HepG2 (cell line): ENCODE measurements around the gene CSNK1D. TPM values are rescaled to one million over a fixed set of nuclear protein-coding genes. Genes with fewer than 3 reads are reported as not detected.

Experiments used
- BRD4 ChIP-seq: sonication (generic); formaldehyde crosslinking; IDR thresholded peaks from 2 replicates; pipeline ENCODE4 v1.4.0; 2020; ENCODE audit warnings: missing genetic modification reagents
- CENPX ChIP-seq: sonication (generic); formaldehyde crosslinking; IDR thresholded peaks from 2 replicates; pipeline ENCODE4 v1.9.0; 2021; ENCODE audit warnings: mild to moderate bottlenecking, missing genetic modification reagents, moderate library complexity
- FOXK1 ChIP-seq: sonication (generic); formaldehyde crosslinking; IDR thresholded peaks from 2 replicates; pipeline ENCODE4 v1.4.0; 2020; ENCODE audit warnings: low read depth, missing genetic modification reagents, borderline replicate concordance
- HNRNPLL ChIP-seq: fragments of 200-400 bp; formaldehyde crosslinking; IDR thresholded peaks from 2 replicates; pipeline ENCODE4 v1.6.1; 2017; ENCODE audit warnings: mild to moderate bottlenecking, low read depth, low read length; ENCODE audit not compliant: poor library complexity, severe bottlenecking
- HNRNPUL1 ChIP-seq: fragments of 200-400 bp; formaldehyde crosslinking; IDR thresholded peaks from 2 replicates; pipeline ENCODE4 v1.6.1; 2017; ENCODE audit warnings: low read depth, mild to moderate bottlenecking, low read length, moderate library complexity
- MXI1 ChIP-seq: IDR thresholded peaks from 3 replicates; pipeline ENCODE4 v1.6.1; 2012; ENCODE audit warnings: low read depth, low read length, inconsistent platforms, borderline replicate concordance
- NFIB ChIP-seq: sonication (generic); formaldehyde crosslinking; IDR thresholded peaks from 2 replicates; pipeline ENCODE4 v1.9.0; 2021; ENCODE audit warnings: missing genetic modification reagents, mild to moderate bottlenecking, borderline replicate concordance
- REPIN1 ChIP-seq: sonication (generic); formaldehyde crosslinking; IDR thresholded peaks from 2 replicates; pipeline ENCODE4 v1.8.0; 2022; ENCODE audit warnings: missing genetic modification reagents, low read depth, mild to moderate bottlenecking, borderline replicate concordance
- TRIM24 ChIP-seq: sonication (generic); formaldehyde crosslinking; IDR thresholded peaks from 2 replicates; pipeline ENCODE4 v1.8.0; 2022; ENCODE audit warnings: mild to moderate bottlenecking, missing genetic modification reagents
- ZNF138 ChIP-seq: sonication (generic); formaldehyde crosslinking; IDR thresholded peaks from 2 replicates; pipeline ENCODE4 v1.5.0; 2020; ENCODE audit warnings: mild to moderate bottlenecking, low read depth, missing genetic modification reagents
- ZNF598 ChIP-seq: sonication (generic); formaldehyde crosslinking; IDR thresholded peaks from 2 replicates; pipeline ENCODE4 v1.5.1; 2020; ENCODE audit warnings: mild to moderate bottlenecking, missing genetic modification reagents, borderline replicate concordance
- ZNF614 ChIP-seq: IDR thresholded peaks from 2 replicates; pipeline ENCODE4 v1.6.1; 2018; ENCODE audit warnings: missing biosample characterization, missing genetic modification reagents, inconsistent platforms, borderline replicate concordance
- ZNF629 ChIP-seq: sonication (generic); formaldehyde crosslinking; conservative IDR thresholded peaks from 2 replicates; pipeline ENCODE4 v1.5.0; 2020; ENCODE audit warnings: missing genetic modification reagents
- polyA plus RNA-seq, 8 experiments: library from polyadenylated mRNA; depleted of rRNA in 3 of 8; stranded (reverse) in 7 of 8; unstranded in 1 of 8; fragments of >200 nt; fragmentation: Illumina TruSeq in 4 of 8; extraction: Trizol in 4 of 8; gene quantifications; 2 replicates each; pipeline versions ENCODE4 v1.2.1 to v1.2.3, GENCODE V29; 2011 to 2016; ENCODE audit warnings: low read depth in 4 of 8, missing spikeins in 1 of 8, mixed read lengths in 1 of 8; ENCODE audit not compliant: insufficient read depth in 1 of 8
- total RNA-seq, 5 experiments: library from RNA; depleted of rRNA; stranded (reverse); fragments of >200 nt; fragmentation: Illumina TruSeq; extraction: Trizol; gene quantifications; 2 replicates each; pipeline ENCODE4 v1.2.3, GENCODE V29; 2016; ENCODE audit warnings: low read depth in 1 of 5
- TF ChIP-seq, protein P1 (sequence below), 2 experiments: fragments of 450-650 bp in 1 of 2; sonication (generic) in 1 of 2; formaldehyde crosslinking in 1 of 2; IDR thresholded peaks; 2 replicates each; pipeline versions ENCODE4 v1.6.1 to v1.8.0; 2016 to 2022; ENCODE audit warnings: antibody characterized with exemption in 1 of 2, mild to moderate bottlenecking in 1 of 2, missing genetic modification reagents in 1 of 2
- TF ChIP-seq, protein P2 (sequence below): sonication (generic); formaldehyde crosslinking; conservative IDR thresholded peaks from 2 replicates; pipeline ENCODE4 v1.4.0; 2020; ENCODE audit warnings: missing genetic modification reagents

Gene CSNK1D
- total and polyA plus RNA-seq, 2 of the 13 experiments (the other 11 are each of a cell fraction or from before 2014, with no cell fraction given), result 31.5 to 128 TPM

GRCh38 chr17:82226809-82227628 lies 46.5 kb downstream of the CSNK1D start (continued):
- TF ChIP-seq, protein P1, sequence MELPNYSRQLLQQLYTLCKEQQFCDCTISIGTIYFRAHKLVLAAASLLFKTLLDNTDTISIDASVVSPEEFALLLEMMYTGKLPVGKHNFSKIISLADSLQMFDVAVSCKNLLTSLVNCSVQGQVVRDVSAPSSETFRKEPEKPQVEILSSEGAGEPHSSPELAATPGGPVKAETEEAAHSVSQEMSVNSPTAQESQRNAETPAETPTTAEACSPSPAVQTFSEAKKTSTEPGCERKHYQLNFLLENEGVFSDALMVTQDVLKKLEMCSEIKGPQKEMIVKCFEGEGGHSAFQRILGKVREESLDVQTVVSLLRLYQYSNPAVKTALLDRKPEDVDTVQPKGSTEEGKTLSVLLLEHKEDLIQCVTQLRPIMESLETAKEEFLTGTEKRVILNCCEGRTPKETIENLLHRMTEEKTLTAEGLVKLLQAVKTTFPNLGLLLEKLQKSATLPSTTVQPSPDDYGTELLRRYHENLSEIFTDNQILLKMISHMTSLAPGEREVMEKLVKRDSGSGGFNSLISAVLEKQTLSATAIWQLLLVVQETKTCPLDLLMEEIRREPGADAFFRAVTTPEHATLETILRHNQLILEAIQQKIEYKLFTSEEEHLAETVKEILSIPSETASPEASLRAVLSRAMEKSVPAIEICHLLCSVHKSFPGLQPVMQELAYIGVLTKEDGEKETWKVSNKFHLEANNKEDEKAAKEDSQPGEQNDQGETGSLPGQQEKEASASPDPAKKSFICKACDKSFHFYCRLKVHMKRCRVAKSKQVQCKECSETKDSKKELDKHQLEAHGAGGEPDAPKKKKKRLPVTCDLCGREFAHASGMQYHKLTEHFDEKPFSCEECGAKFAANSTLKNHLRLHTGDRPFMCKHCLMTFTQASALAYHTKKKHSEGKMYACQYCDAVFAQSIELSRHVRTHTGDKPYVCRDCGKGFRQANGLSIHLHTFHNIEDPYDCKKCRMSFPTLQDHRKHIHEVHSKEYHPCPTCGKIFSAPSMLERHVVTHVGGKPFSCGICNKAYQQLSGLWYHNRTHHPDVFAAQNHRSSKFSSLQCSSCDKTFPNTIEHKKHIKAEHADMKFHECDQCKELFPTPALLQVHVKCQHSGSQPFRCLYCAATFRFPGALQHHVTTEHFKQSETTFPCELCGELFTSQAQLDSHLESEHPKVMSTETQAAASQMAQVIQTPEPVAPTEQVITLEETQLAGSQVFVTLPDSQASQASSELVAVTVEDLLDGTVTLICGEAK (IDR thresholded peaks at IDR 0.05), result no peak
- TF ChIP-seq, protein P1 (CRISPR knock-in tag; IDR thresholded peaks at IDR 0.05), result no peak
- TF ChIP-seq ZNF598, result no peak
- TF ChIP-seq REPIN1 (CRISPR knock-in tag), result no peak
- TF ChIP-seq, protein P2, sequence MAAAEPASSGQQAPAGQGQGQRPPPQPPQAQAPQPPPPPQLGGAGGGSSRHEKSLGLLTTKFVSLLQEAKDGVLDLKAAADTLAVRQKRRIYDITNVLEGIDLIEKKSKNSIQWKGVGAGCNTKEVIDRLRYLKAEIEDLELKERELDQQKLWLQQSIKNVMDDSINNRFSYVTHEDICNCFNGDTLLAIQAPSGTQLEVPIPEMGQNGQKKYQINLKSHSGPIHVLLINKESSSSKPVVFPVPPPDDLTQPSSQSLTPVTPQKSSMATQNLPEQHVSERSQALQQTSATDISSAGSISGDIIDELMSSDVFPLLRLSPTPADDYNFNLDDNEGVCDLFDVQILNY (CRISPR knock-in tag), result no peak
- TF ChIP-seq FOXK1 (CRISPR knock-in tag), result no peak
- TF ChIP-seq ZNF138, result no peak
- TF ChIP-seq ZNF629 (CRISPR knock-in tag), result 0 out of 2 replicates have a peak, but pooled peaks have one; percentile 15
- no peak for TF ChIP-seq TRIM24 (CRISPR knock-in tag)
- TF ChIP-seq MXI1, result no peak
- TF ChIP-seq CENPX (CRISPR knock-in tag), result no peak
- 0 out of 2 replicates have a peak, but pooled peaks have one; percentile 26 for TF ChIP-seq ZNF614 (CRISPR knock-in tag)
- TF ChIP-seq HNRNPLL, result no peak
- TF ChIP-seq NFIB (CRISPR knock-in tag), result no peak
- TF ChIP-seq BRD4 (CRISPR knock-in tag), result no peak
- TF ChIP-seq HNRNPUL1, result no peak
